Medulla oblongata (tissue), 1 donor: Measurements from ENCODE around the gene WIPF1.
A peak's percentile ranks its signal among the peaks of the same experiment; 100 is the strongest.

ENCODE experiments used
- DNase-seq: peaks from one replicate; pipeline ENCODE4 v3.0.0-alpha.2; 2015; ENCODE audit errors: extremely low spot score

Gene WIPF1

GRCh38 chr2:174595891-174596397 is 1.7 kb downstream of the WIPF1 start:
- DNase-seq, result no peak

GRCh38 chr2:174595116-174595809 is 2.3 kb downstream of the WIPF1 start:
- no peak for DNase-seq

GRCh38 chr2:174594456-174594855 is 3.1 kb downstream of the WIPF1 start:
- DNase-seq, result no peak

GRCh38 chr2:174593574-174594203 is 3.9 kb downstream of the WIPF1 start:
- DNase-seq, result peak; percentile 62

- no peak for DNase-seq
Observed at GRCh38 chr2:174593041-174593440, 4.6 kb downstream of the WIPF1 start.

- DNase-seq, result no peak
Observed at GRCh38 chr2:174591740-174592139, 5.9 kb downstream of the WIPF1 start.

GRCh38 chr2:174590928-174591648 is 6.5 kb downstream of the WIPF1 start:
- no peak for DNase-seq

- no peak for DNase-seq
Observed at GRCh38 chr2:174590346-174590745, 7.3 kb downstream of the WIPF1 start.

GRCh38 chr2:174589334-174589733 is 8.3 kb downstream of the WIPF1 start:
- DNase-seq, result no peak

GRCh38 chr2:174588463-174588862 is 9.1 kb downstream of the WIPF1 start:
- DNase-seq, result no peak

GRCh38 chr2:174587579-174587978 is 10.0 kb downstream of the WIPF1 start:
- DNase-seq, result no peak

GRCh38 chr2:174586418-174587295 is 10.9 kb downstream of the WIPF1 start:
- DNase-seq, result no peak

- DNase-seq, result no peak
Observed at GRCh38 chr2:174585657-174586252, 11.8 kb downstream of the WIPF1 start.

- DNase-seq, result no peak
Observed at GRCh38 chr2:174585146-174585545, 12.5 kb downstream of the WIPF1 start.

- no peak for DNase-seq
Observed at GRCh38 chr2:174581491-174581890, 16.1 kb downstream of the WIPF1 start.

- peak; percentile 67 for DNase-seq
Observed at GRCh38 chr2:174580951-174581350, 16.7 kb downstream of the WIPF1 start.

GRCh38 chr2:174577967-174578589 is 19.5 kb downstream of the WIPF1 start:
- peak; percentile 86 for DNase-seq

GRCh38 chr2:174575124-174575776 is 22.4 kb downstream of the WIPF1 start:
- DNase-seq, result peak; percentile 75

- no peak for DNase-seq
Observed at GRCh38 chr2:174574657-174575056, 22.9 kb downstream of the WIPF1 start.

- DNase-seq, result no peak
Observed at GRCh38 chr2:174573621-174574081, 24.0 kb downstream of the WIPF1 start.
